ENCODE results near the gene PCDH12.

Gene PCDH12

GRCh38 chr5:141966275-141966962 is 8.4 kb upstream of the PCDH12 start:
- DNase-seq (ENCODE audit: low read depth, low spot score) = no peak

GRCh38 chr5:141965071-141965470 is 7.1 kb upstream of the PCDH12 start:
- no peak for DNase-seq (ENCODE audit: low read depth, low spot score)

GRCh38 chr5:141963701-141964100 is 5.7 kb upstream of the PCDH12 start:
- DNase-seq (ENCODE audit: low read depth, low spot score) = no peak

- no peak for DNase-seq (ENCODE audit: low read depth, low spot score)
Measured at GRCh38 chr5:141961466-141961865, 3.5 kb upstream of the PCDH12 start.

- DNase-seq (ENCODE audit: low read depth, low spot score) = no peak
Measured at GRCh38 chr5:141960449-141961323, 2.7 kb upstream of the PCDH12 start.

- no peak for DNase-seq (ENCODE audit: low read depth, low spot score)
Measured at GRCh38 chr5:141960018-141960417, 2.0 kb upstream of the PCDH12 start.

GRCh38 chr5:141958546-141959172 is 657 bp upstream of the PCDH12 start:
- no peak for DNase-seq (ENCODE audit: low read depth, low spot score)

- no peak for DNase-seq (ENCODE audit: low read depth, low spot score)
Measured at GRCh38 chr5:141957367-141957996, 520 bp downstream of the PCDH12 start.

GRCh38 chr5:141954194-141954593 is 3.8 kb downstream of the PCDH12 start:
- DNase-seq (ENCODE audit: low read depth, low spot score) = no peak

- DNase-seq (ENCODE audit: low read depth, low spot score) = no peak
Measured at GRCh38 chr5:141952020-141952419, 6.0 kb downstream of the PCDH12 start.

- no peak for DNase-seq (ENCODE audit: low read depth, low spot score)
Measured at GRCh38 chr5:141951332-141951781, 6.6 kb downstream of the PCDH12 start.

- DNase-seq (ENCODE audit: low read depth, low spot score) = no peak
Measured at GRCh38 chr5:141950207-141951005, 7.6 kb downstream of the PCDH12 start.

GRCh38 chr5:141949511-141949910 is 8.5 kb downstream of the PCDH12 start:
- DNase-seq (ENCODE audit: low read depth, low spot score) = no peak

- no peak for DNase-seq (ENCODE audit: low read depth, low spot score)
Measured at GRCh38 chr5:141948812-141949211, 9.2 kb downstream of the PCDH12 start.

GRCh38 chr5:141947316-141947715 is 10.7 kb downstream of the PCDH12 start:
- DNase-seq (ENCODE audit: low read depth, low spot score) = no peak

- DNase-seq (ENCODE audit: low read depth, low spot score) = no peak
Measured at GRCh38 chr5:141945511-141946051, 12.4 kb downstream of the PCDH12 start.

GRCh38 chr5:141944076-141944475 is 13.9 kb downstream of the PCDH12 start:
- no peak for DNase-seq (ENCODE audit: low read depth, low spot score)

GRCh38 chr5:141942185-141942857 is 15.7 kb downstream of the PCDH12 start:
- DNase-seq (ENCODE audit: low read depth, low spot score) = no peak

- DNase-seq (ENCODE audit: low read depth, low spot score) = no peak
Measured at GRCh38 chr5:141941779-141942178, 16.2 kb downstream of the PCDH12 start.

GRCh38 chr5:141941307-141941706 is 16.7 kb downstream of the PCDH12 start:
- no peak for DNase-seq (ENCODE audit: low read depth, low spot score)

Data from iPS DF 19.7 (cell line).